AG09319 (cell line): ENCODE data around the gene POU6F2.

ENCODE experiments used
- DNase-seq: peaks from one replicate; pipeline ENCODE4 v3.0.0-alpha.2; 2010; ENCODE audit warnings: low read depth; ENCODE audit errors: extremely low read depth
- CTCF ChIP-seq: IDR thresholded peaks from 2 replicates; pipeline ENCODE4 v1.5.1; 2011; ENCODE audit warnings: low read depth, mild to moderate bottlenecking, inconsistent platforms, low read length, moderate library complexity

The POU6F2 gene

GRCh38 chr7:39306016-39306570, 328.4 kb downstream of the POU6F2 start:
- TF ChIP-seq CTCF, result no peak
- no peak for DNase-seq

GRCh38 chr7:39310699-39311098, 333.0 kb downstream of the POU6F2 start:
- DNase-seq, result no peak
- TF ChIP-seq CTCF, result no peak

- DNase-seq, result no peak
- no peak for TF ChIP-seq CTCF
Measured at GRCh38 chr7:39312254-39312989, 334.7 kb downstream of the POU6F2 start.

GRCh38 chr7:39313376-39313775, 335.7 kb downstream of the POU6F2 start:
- TF ChIP-seq CTCF, result no peak
- DNase-seq, result no peak

- no peak for DNase-seq
- TF ChIP-seq CTCF, result no peak
Measured at GRCh38 chr7:39313974-39314373, 336.3 kb downstream of the POU6F2 start.

- no peak for TF ChIP-seq CTCF
- no peak for DNase-seq
Measured at GRCh38 chr7:39317107-39317506, 339.4 kb downstream of the POU6F2 start.

- TF ChIP-seq CTCF, result no peak
- no peak for DNase-seq
Measured at GRCh38 chr7:39317896-39318295, 340.2 kb downstream of the POU6F2 start.
